PFSK-1 (cell line): ENCODE data around the gene LIME1.

ENCODE experiments used
- FOXP2 ChIP-seq: optimal IDR thresholded peaks from 2 replicates; pipeline ENCODE3; 2011; ENCODE audit warnings: borderline replicate concordance, control low read depth, inconsistent platforms; ENCODE audit not compliant: insufficient read depth; ENCODE audit errors: extremely low read length, extremely low read depth
- POLR2AphosphoS5 ChIP-seq: IDR thresholded peaks from 2 replicates; pipeline ENCODE4 v1.6.1; 2012; ENCODE audit warnings: low read depth, mild to moderate bottlenecking, control low read depth, low read length, moderate library complexity
- REST ChIP-seq, 2 experiments: IDR thresholded peaks; 2 replicates each; pipeline versions ENCODE4 v1.6.1 to v1.8.0; 2011 to 2012; ENCODE audit warnings: low read depth in 2 of 2, low read length in 2 of 2, control low read depth in 1 of 2, inconsistent platforms in 1 of 2, mild to moderate bottlenecking in 1 of 2, moderate library complexity in 1 of 2; ENCODE audit not compliant: insufficient read depth in 1 of 2
- SIN3A ChIP-seq: IDR thresholded peaks from 2 replicates; pipeline ENCODE4 v1.6.1; 2012; ENCODE audit warnings: mild to moderate bottlenecking, low read length, moderate library complexity, borderline replicate concordance; ENCODE audit not compliant: insufficient read depth
- TAF1 ChIP-seq: IDR thresholded peaks from 2 replicates; pipeline ENCODE4 v1.6.1; 2012; ENCODE audit warnings: low read length, control low read depth, borderline replicate concordance; ENCODE audit not compliant: insufficient read depth

Gene LIME1

GRCh38 chr20:63706852-63707557 is 29.5 kb upstream of the LIME1 start:
- no peak for TF ChIP-seq SIN3A
- no peak for TF ChIP-seq FOXP2
- TF ChIP-seq REST (IDR thresholded peaks at IDR 0.05; ENCODE audit: insufficient read depth in 1 of 2, low read depth in 2 of 2, low read length in 2 of 2) = no peak

GRCh38 chr20:63707558-63708300 is 28.7 kb upstream of the LIME1 start, which contains the start of the genes ARFRP1 and ZGPAT:
Gene ARFRP1 (minus strand): TSS chr20:63707976. CDS start chr20:63707091, 885 bp downstream.
Gene ZGPAT (plus strand): TSS chr20:63708039. CDS start chr20:63708581, 542 bp downstream.
- peak; percentile 49; the same call in 1 of the 2 replicates for TF ChIP-seq POLR2AphosphoS5
- TF ChIP-seq TAF1 = peak; percentile 86
- no peak for TF ChIP-seq FOXP2
- peak; percentile 45 for TF ChIP-seq SIN3A
- peak in 1 of 2 experiments; percentile 44; a peak in 1 of 4 replicates for TF ChIP-seq REST (IDR thresholded peaks at IDR 0.05; ENCODE audit: insufficient read depth in 1 of 2, low read depth in 2 of 2, low read length in 2 of 2)

- TF ChIP-seq TAF1 (no peak), SIN3A (no peak)
Observed at GRCh38 chr20:63708301-63709148, 27.9 kb upstream of the LIME1 start.

- TF ChIP-seq FOXP2 (no peak), SIN3A (no peak), TAF1 (no peak), REST (IDR thresholded peaks at IDR 0.05; ENCODE audit: insufficient read depth in 1 of 2, low read depth in 2 of 2, low read length in 2 of 2) (no peak), POLR2AphosphoS5 (no peak)
Observed at GRCh38 chr20:63709149-63709527, 27.3 kb upstream of the LIME1 start.

- no peak for TF ChIP-seq FOXP2
- TF ChIP-seq REST (IDR thresholded peaks at IDR 0.05; ENCODE audit: insufficient read depth in 1 of 2, low read depth in 2 of 2, low read length in 2 of 2) = no peak
- no peak for TF ChIP-seq POLR2AphosphoS5
- TF ChIP-seq SIN3A = no peak
- no peak for TF ChIP-seq TAF1
Observed at GRCh38 chr20:63711085-63711645, 25.3 kb upstream of the LIME1 start.
